DND-41 (cell line): ENCODE results near the gene IVD.
A peak's percentile ranks its signal among the peaks of the same experiment; 100 is the strongest.

Experiments
- CTCF ChIP-seq: IDR thresholded peaks from 2 replicates; pipeline ENCODE4 v1.5.1; 2012; ENCODE audit warnings: borderline replicate concordance, low read length, moderate library complexity, mild to moderate bottlenecking; ENCODE audit not compliant: poor library complexity, severe bottlenecking; ENCODE audit errors: extremely low read depth
- EZH2 ChIP-seq: IDR thresholded peaks from 3 replicates; pipeline ENCODE4 v1.6.1; 2012; ENCODE audit warnings: borderline replicate concordance, low read depth, mild to moderate bottlenecking, moderate library complexity, low read length, inconsistent platforms; ENCODE audit not compliant: severe bottlenecking

DNA sequence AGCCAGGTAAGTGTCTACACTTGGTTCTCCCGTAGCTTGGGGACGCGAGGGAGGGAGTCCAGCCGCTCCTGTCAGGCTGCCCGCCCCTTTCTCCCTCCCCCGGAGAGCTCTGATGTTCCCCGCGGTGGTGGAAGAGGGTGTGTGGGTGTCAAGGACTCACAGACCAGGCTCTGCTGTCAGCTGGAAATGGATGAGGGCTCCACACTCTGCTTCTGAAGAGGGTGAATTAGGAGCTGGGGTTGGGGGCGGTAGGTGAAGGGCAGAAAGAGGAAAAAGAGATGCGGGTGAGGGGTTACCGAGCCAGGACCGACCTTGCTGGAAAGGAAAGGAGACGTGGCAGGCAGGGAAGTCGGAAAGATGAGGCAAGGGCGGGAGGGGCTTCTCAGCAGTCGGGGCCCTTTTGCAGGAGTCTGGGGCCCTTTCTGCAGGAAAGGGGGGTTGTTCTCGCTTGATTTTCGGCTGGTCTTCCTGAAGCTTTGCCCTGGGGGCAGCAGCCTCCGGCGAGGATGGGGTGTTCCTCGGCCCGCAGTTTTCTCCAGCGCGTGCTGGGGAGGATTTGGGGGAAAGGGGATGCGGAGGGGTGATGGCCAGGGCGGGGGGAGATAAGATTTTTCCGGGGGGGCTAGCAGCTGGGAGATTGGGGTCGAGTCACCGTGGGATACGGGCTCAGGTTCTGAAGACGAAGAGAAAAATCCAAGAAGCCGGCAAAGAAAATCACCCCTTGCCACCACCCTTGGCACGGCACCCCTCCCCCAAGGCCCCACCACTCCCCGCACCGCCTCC lies 34.6 kb downstream of the IVD start:
- TF ChIP-seq CTCF (peak; percentile 8), EZH2 (no peak)
